K562 (cell line): Measurements from ENCODE around the gene AIF1L. TPM values are rescaled to one million over a fixed set of nuclear protein-coding genes. Genes with fewer than 3 reads are reported as not detected.

Experiments used
- ATAC-seq: fragments of 200-7000 bp; cut with Tn5 transposase; 3 replicates; pipeline ENCODE4 v1.9.1; 2020; ENCODE audit warnings: moderate library complexity
- BruUV-seq: library from RNA; stranded (reverse); fragments of 400-500 nt; replicated peaks from 2 replicates; lab custom pipeline; 2021; lab: Mats Ljungman, UMichigan
- CTCF ChIA-PET: fragments of 300-600 bp; formaldehyde crosslinking; extraction: SDS; loops from one replicate; lab custom pipeline; 2021; ENCODE audit warnings: low intra/inter-chr PET ratio; lab: Yijun Ruan, JAX
- POLR2A ChIA-PET: fragments of 300-600, 350-650 bp; sonication (Branson Sonifier 250); formaldehyde crosslinking; extraction: SDS; loops from one replicate; lab custom pipeline; 2021; ENCODE audit warnings: antibody characterized with exemption, inconsistent platforms; lab: Yijun Ruan, JAX
- DNase-seq, 4 experiments: peaks; one replicate each; pipeline versions ENCODE4 v3.0.0 to v3.0.0-alpha.2; 2011 to 2018; ENCODE audit warnings: low spot score in 3 of 4, mixed read lengths in 3 of 4; ENCODE audit errors: extremely low read depth in 1 of 4
- FAIRE-seq: peaks from 2 replicates; lab custom pipeline; 2011; peaks lifted over from hg19 to GRCh38; lab: Jason Lieb, UNC
- H2AFZ ChIP-seq: 2 replicates; pipeline ENCODE4 v1.6.0; 2011; ENCODE audit warnings: low read depth, low read length, control low read depth, inconsistent platforms
- H3K27ac ChIP-seq: fragments of 200-600 bp; 3 replicates; pipeline ENCODE4 v1.8.0; 2011; ENCODE audit warnings: low read depth, mild to moderate bottlenecking, control low read depth, inconsistent platforms, low read length, moderate library complexity, mixed read lengths; ENCODE audit errors: extremely low read depth
- H3K27me3 ChIP-seq, 2 experiments: fragments of 300-600 bp in 1 of 2; 2 replicates in 1 of 2; 3 replicates in 1 of 2; pipeline versions ENCODE4 v1.6.0 to v1.8.0; 2011; ENCODE audit warnings: inconsistent platforms in 2 of 2, low read length in 2 of 2, mild to moderate bottlenecking in 1 of 2, mixed read lengths in 1 of 2, moderate library complexity in 1 of 2; ENCODE audit not compliant: control insufficient read depth in 2 of 2, insufficient read depth in 2 of 2
- H3K36me3 ChIP-seq: fragments of 300-600 bp; 3 replicates; pipeline ENCODE4 v1.8.0; 2011; ENCODE audit warnings: mild to moderate bottlenecking, low read length, inconsistent platforms; ENCODE audit not compliant: control insufficient read depth, insufficient read depth
- H3K4me1 ChIP-seq, 2 experiments: fragments of 200-600 bp in 1 of 2; replicated peaks in 1 of 2; 2 replicates in 1 of 2; 3 replicates in 1 of 2; pipeline versions ENCODE4 v1.5.1 to v1.8.0; 2011; ENCODE audit warnings: inconsistent platforms in 2 of 2, low read length in 2 of 2, mild to moderate bottlenecking in 1 of 2, mixed read lengths in 1 of 2, moderate library complexity in 1 of 2; ENCODE audit not compliant: control insufficient read depth in 2 of 2, insufficient read depth in 2 of 2
- H3K4me2 ChIP-seq: 2 replicates; pipeline ENCODE4 v1.6.1; 2011; ENCODE audit warnings: low read length, control low read depth, inconsistent platforms, mixed read lengths; ENCODE audit not compliant: insufficient read depth
- H3K4me3 ChIP-seq: fragments of 200-600 bp; sonication (generic), shearing (Covaris generic); 2 replicates; pipeline ENCODE4 v1.5.1; 2016; ENCODE audit warnings: control low read depth, inconsistent platforms
- H3K79me2 ChIP-seq: fragments of 200-600 bp; 3 replicates; pipeline ENCODE4 v1.8.0; 2011; ENCODE audit warnings: low read length, inconsistent platforms; ENCODE audit not compliant: control insufficient read depth, insufficient read depth
- H3K9ac ChIP-seq, 2 experiments: 2 replicates each; pipeline versions ENCODE4 v1.6.0 to v1.6.1; 2011; ENCODE audit warnings: low read depth in 2 of 2, low read length in 2 of 2, control low read depth in 1 of 2, inconsistent platforms in 1 of 2, mild to moderate bottlenecking in 1 of 2, mixed read lengths in 1 of 2; ENCODE audit not compliant: insufficient read depth in 1 of 2
- H3K9me1 ChIP-seq: one replicate; pipeline ENCODE4 v1.6.0; 2011; ENCODE audit warnings: inconsistent platforms, mild to moderate bottlenecking, low read length, moderate library complexity; ENCODE audit not compliant: control insufficient read depth, insufficient read depth
- H3K9me3 ChIP-seq: replicated peaks from 2 replicates; pipeline ENCODE4 v1.5.1; 2011; ENCODE audit warnings: low read depth, low read length, inconsistent platforms; ENCODE audit not compliant: control insufficient read depth, insufficient read depth
- H4K20me1 ChIP-seq: replicated peaks from 2 replicates; pipeline ENCODE4 v1.6.1; 2011; ENCODE audit warnings: low read length, inconsistent platforms, mixed read lengths; ENCODE audit not compliant: control insufficient read depth, insufficient read depth
- ASH1L ChIP-seq: fragments of 450-650 bp; IDR thresholded peaks from 2 replicates; pipeline ENCODE4 v1.6.1; 2018; ENCODE audit warnings: borderline replicate concordance, mild to moderate bottlenecking, low read depth; ENCODE audit not compliant: partially characterized antibody
- NBN ChIP-seq: fragments of 450-650 bp; IDR thresholded peaks from 2 replicates; pipeline ENCODE4 v1.6.1; 2016; ENCODE audit warnings: low read depth, mild to moderate bottlenecking
- PHF8 ChIP-seq: fragments of 200-600 bp; sonication (generic); IDR thresholded peaks from 2 replicates; pipeline ENCODE4 v1.6.1; 2012; ENCODE audit warnings: mixed run types, mild to moderate bottlenecking, inconsistent platforms, low read length, moderate library complexity, borderline replicate concordance
- PRPF4 ChIP-seq: fragments of 200-400 bp; formaldehyde crosslinking; IDR thresholded peaks from one replicate; pipeline ENCODE4 v1.6.1; 2017; ENCODE audit warnings: low read length, low read depth, mild to moderate bottlenecking; ENCODE audit not compliant: insufficient read depth, poor library complexity, severe bottlenecking
- TAF9B ChIP-seq: fragments of 450-650 bp; IDR thresholded peaks from 2 replicates; pipeline ENCODE4 v1.6.1; 2018; ENCODE audit warnings: mild to moderate bottlenecking; ENCODE audit not compliant: partially characterized antibody
- ZNF780A ChIP-seq: fragments of 250-450 bp; sonication (Bioruptor Pico); IDR thresholded peaks from 2 replicates; pipeline ENCODE4 v1.5.0; 2021; ENCODE audit warnings: mild to moderate bottlenecking
- WGBS: fragments of 100-300 bp; shearing (Covaris generic); methylation state at CpG from one replicate; pipeline ENCODE4 v1.1.6; 2016; ENCODE audit warnings: low coverage, mixed read lengths; ENCODE audit not compliant: insufficient coverage; ENCODE audit errors: missing lambda C conversion rate; 5-methylcytosine and 5-hydroxymethylcytosine counted together
- in situ Hi-C: fragments of 300-500 bp; cut with MboI; formaldehyde crosslinking; loops from 4 replicates; pipeline ENCODE4 v1.15.0; 2018; ENCODE audit warnings: inconsistent platforms, mixed read lengths
- intact Hi-C: fragments of 100-400 bp; cut with micrococcal nuclease; formaldehyde crosslinking; loops from 2 replicates; pipeline ENCODE4 v1.14.2; 2022
- polyA plus RNA-seq, 8 experiments: library from polyadenylated mRNA; depleted of rRNA in 4 of 8; stranded (reverse) in 5 of 8; unstranded in 3 of 8; fragments of >200 nt; fragmentation: Nextera tagmentation in 2 of 8; fragmentation: Illumina TruSeq in 1 of 8; extraction: Ambion mirVana in 2 of 8; extraction: Trizol in 1 of 8; gene quantifications; 2 replicates each; pipeline versions ENCODE4 v1.2.1 to v1.2.3, GENCODE V29; 2011 to 2014; ENCODE audit warnings: inconsistent platforms in 1 of 8, missing spikeins in 1 of 8
- total RNA-seq, 7 experiments: library from RNA; depleted of rRNA in 6 of 7; stranded (reverse); fragments of >200 nt in 6 of 7; fragmentation: Illumina TruSeq in 2 of 7; extraction: Trizol in 2 of 7; gene quantifications; 2 replicates each; pipeline versions ENCODE4 v1.2.1 to v1.2.3, GENCODE V29; 2011 to 2021; ENCODE audit warnings: low replicate concordance in 1 of 7
- TF ChIP-seq, protein P1 (sequence below): sonication (generic); formaldehyde crosslinking; IDR thresholded peaks from 2 replicates; pipeline ENCODE4 v1.8.1; 2023; ENCODE audit warnings: mild to moderate bottlenecking, missing genetic modification reagents
- TF ChIP-seq, protein P2 (sequence below), 2 experiments: fragments of 450-650 bp in 1 of 2; sonication (generic) in 1 of 2; formaldehyde crosslinking; conservative IDR thresholded peaks; 2 replicates each; pipeline versions ENCODE4 v1.4.0 to v1.8.1; 2020 to 2022; ENCODE audit warnings: mild to moderate bottlenecking in 1 of 2, missing genetic modification reagents in 1 of 2
- TF ChIP-seq, protein P3 (sequence below): sonication (generic); formaldehyde crosslinking; IDR thresholded peaks from 2 replicates; pipeline ENCODE4 v1.8.1; 2023; ENCODE audit warnings: mild to moderate bottlenecking, missing genetic modification reagents

The AIF1L gene
- total and polyA plus RNA-seq, 9 of the 15 experiments (the other 6 are each of a cell fraction or from before 2014, with no cell fraction given): 0.34 to 9.1 (median 1.3) TPM

DNA sequence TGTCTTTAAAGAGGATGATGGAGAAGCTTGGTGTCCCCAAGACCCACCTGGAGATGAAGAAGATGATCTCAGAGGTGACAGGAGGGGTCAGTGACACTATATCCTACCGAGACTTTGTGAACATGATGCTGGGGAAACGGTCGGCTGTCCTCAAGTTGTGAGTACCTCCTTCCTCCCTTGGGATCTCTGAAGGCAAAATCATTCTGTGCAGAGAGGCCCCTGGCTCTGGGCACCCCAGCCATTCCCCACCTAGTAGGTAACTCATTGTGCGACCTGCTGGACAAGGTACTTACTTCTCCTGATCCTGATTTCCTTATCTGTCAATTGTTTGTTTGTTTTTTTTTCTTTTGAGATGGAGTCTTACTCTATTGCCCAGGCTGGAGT is 21.4 kb downstream of the AIF1L start:
- ChIA-PET POLR2A (interaction anchor here (0.5 to 99.3 kb wide), 6 partner anchors 17 to 353 kb away, joined by 3 to 3336 read pairs (median 3); partner anchors contain the start of genes AIF1L and NUP214), CTCF (interaction anchor here (0.6 kb wide), 1 partner anchor 318 kb away, joined by 4 read pairs; no protein-coding TSS in a partner anchor)
- intact Hi-C loops: no loop called here
- Histone ChIP-seq H3K4me2 (no peak overlapping the region), H3K9ac (peak overlapping the region in 1 of 2 experiments; percentile 6; a peak in 1 of 4 replicates), H3K36me3 (no peaks in the 10 kb centered on the region), H3K79me2 (no peaks in the 10 kb centered on the region), H3K9me1 (peaks cover 6% of the 10 kb centered on the region), H3K9me3 (no peaks in the 10 kb centered on the region), H3K4me3 (no peak overlapping the region), H4K20me1 (peaks cover 26% of the 10 kb centered on the region), H3K27me3 (peaks cover 80 to 83% of the 10 kb centered on the region in 2 experiments), H3K27ac (no peak overlapping the region), H3K4me1 (peaks cover 3 to 7% of the 10 kb centered on the region in 2 experiments; a peak in 3 of 5 replicates), H2AFZ (no peak overlapping the region)
- ATAC-seq (no peak), FAIRE-seq (no peak), DNase-seq (peak in 1 of 4 experiments; percentile 54)
- BruUV-seq: no TSS peak
- WGBS: 2% methylated on average over 4 of the region's 4 CpGs
- no peak for TF ChIP-seq NBN
- TF ChIP-seq ZNF780A (CRISPR knock-in tag): no peak
- in situ Hi-C loops: no loop called here

DNA sequence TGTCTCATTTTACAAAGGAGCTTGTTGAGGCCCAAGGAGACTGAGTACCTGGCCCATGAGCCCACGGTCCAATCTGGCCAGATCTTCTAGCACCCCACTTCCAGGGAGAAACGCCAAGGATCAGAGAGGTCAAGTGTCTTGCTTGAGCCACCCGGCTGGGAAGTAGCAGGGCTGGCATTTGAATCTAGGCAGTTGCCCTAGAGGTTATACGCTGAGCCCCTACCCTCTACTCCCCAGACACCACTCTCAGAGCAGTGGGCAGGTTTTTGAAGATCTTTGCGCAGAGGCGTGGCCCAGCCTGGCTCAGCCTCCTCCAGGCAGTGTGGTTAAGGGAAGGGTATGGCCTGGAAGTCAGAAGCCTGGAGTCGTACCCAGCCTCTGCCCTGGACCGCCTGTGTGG is 23.3 kb downstream of the AIF1L start:
- 12% methylated on average over 8 of the region's 8 CpGs for WGBS
- H3K9ac ChIP-seq: peak overlapping the region in 1 of 2 experiments; percentile 62; a peak in 1 of 4 replicates
- BruUV-seq: no TSS peak
- peaks cover 62 to 70% of the 10 kb centered on the region in 2 experiments for H3K27me3 ChIP-seq
- no peak overlapping the region for H2AFZ ChIP-seq
- FAIRE-seq (no peak), ATAC-seq (peak; percentile 6), DNase-seq (peak in 2 of 4 experiments; percentile 61 to 66)
- ChIA-PET CTCF (no interaction called here), POLR2A (interaction anchor here (75.1 kb wide), 1 partner anchor 51 kb away, joined by 3336 read pairs; the partner anchor contains the start of gene AIF1L)
- TF ChIP-seq, protein P1, sequence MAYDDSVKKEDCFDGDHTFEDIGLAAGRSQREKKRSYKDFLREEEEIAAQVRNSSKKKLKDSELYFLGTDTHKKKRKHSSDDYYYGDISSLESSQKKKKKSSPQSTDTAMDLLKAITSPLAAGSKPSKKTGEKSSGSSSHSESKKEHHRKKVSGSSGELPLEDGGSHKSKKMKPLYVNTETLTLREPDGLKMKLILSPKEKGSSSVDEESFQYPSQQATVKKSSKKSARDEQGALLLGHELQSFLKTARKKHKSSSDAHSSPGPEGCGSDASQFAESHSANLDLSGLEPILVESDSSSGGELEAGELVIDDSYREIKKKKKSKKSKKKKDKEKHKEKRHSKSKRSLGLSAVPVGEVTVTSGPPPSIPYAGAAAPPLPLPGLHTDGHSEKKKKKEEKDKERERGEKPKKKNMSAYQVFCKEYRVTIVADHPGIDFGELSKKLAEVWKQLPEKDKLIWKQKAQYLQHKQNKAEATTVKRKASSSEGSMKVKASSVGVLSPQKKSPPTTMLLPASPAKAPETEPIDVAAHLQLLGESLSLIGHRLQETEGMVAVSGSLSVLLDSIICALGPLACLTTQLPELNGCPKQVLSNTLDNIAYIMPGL (CRISPR knock-in tag): peak; percentile 40; the same call in 1 of the 2 replicates
- TF ChIP-seq ASH1L: no peak
- TF ChIP-seq, protein P2, sequence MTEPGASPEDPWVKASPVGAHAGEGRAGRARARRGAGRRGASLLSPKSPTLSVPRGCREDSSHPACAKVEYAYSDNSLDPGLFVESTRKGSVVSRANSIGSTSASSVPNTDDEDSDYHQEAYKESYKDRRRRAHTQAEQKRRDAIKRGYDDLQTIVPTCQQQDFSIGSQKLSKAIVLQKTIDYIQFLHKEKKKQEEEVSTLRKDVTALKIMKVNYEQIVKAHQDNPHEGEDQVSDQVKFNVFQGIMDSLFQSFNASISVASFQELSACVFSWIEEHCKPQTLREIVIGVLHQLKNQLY (CRISPR knock-in tag; conservative IDR thresholded peaks at IDR 0.05): peak in 1 of 2 experiments; percentile 88; a peak in 1 of 4 replicates
- TF ChIP-seq, protein P3, sequence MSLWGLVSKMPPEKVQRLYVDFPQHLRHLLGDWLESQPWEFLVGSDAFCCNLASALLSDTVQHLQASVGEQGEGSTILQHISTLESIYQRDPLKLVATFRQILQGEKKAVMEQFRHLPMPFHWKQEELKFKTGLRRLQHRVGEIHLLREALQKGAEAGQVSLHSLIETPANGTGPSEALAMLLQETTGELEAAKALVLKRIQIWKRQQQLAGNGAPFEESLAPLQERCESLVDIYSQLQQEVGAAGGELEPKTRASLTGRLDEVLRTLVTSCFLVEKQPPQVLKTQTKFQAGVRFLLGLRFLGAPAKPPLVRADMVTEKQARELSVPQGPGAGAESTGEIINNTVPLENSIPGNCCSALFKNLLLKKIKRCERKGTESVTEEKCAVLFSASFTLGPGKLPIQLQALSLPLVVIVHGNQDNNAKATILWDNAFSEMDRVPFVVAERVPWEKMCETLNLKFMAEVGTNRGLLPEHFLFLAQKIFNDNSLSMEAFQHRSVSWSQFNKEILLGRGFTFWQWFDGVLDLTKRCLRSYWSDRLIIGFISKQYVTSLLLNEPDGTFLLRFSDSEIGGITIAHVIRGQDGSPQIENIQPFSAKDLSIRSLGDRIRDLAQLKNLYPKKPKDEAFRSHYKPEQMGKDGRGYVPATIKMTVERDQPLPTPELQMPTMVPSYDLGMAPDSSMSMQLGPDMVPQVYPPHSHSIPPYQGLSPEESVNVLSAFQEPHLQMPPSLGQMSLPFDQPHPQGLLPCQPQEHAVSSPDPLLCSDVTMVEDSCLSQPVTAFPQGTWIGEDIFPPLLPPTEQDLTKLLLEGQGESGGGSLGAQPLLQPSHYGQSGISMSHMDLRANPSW (CRISPR knock-in tag): peak; percentile 78
- no peak for TF ChIP-seq PRPF4
- no peak for TF ChIP-seq PHF8
- no peak for TF ChIP-seq TAF9B
- no peaks in the 10 kb centered on the region for H3K9me1 ChIP-seq
- intact Hi-C loops: no loop called here
- H3K4me3 ChIP-seq: no peak overlapping the region
- no peak overlapping the region for H3K27ac ChIP-seq
- H3K4me2 ChIP-seq: no peak overlapping the region
- in situ Hi-C loops: no loop called here
- no peaks in the 10 kb centered on the region for H3K36me3 ChIP-seq
- peaks cover 12% of the 10 kb centered on the region for H4K20me1 ChIP-seq
- peaks cover 1% of the 10 kb centered on the region; the same call in 2 of the 3 replicates for H3K79me2 ChIP-seq
- H3K9me3 ChIP-seq: no peaks in the 10 kb centered on the region
- peaks cover 4 to 10% of the 10 kb centered on the region in 2 experiments; a peak in 3 of 5 replicates for H3K4me1 ChIP-seq
